OCI-LY1 (cell line): ENCODE results near the gene RNASEH1.

Experiments
- CTCF ChIP-seq: fragments of 200-600 bp; sonication (generic), shearing (Covaris generic); IDR thresholded peaks from 2 replicates; pipeline ENCODE4 v1.5.1; 2017; ENCODE audit warnings: mild to moderate bottlenecking, antibody characterized with exemption, low read length, moderate library complexity, mixed read lengths
- EZH2 ChIP-seq: fragments of 200-600 bp; sonication (generic), shearing (Covaris generic); IDR thresholded peaks from 2 replicates; pipeline ENCODE4 v1.8.0; 2017; ENCODE audit warnings: borderline replicate concordance, mixed run types, mild to moderate bottlenecking, antibody characterized with exemption, low read length, moderate library complexity, mixed read lengths

- TF ChIP-seq CTCF = no peak
- no peak for TF ChIP-seq EZH2
Observed at GRCh38 chr2:3529316-3530025, 28.7 kb downstream of the RNASEH1 start.
